ENCODE results near the gene AIFM2. TPM values are rescaled to one million over a fixed set of nuclear protein-coding genes. Genes with fewer than 3 reads are reported as not detected.

The AIFM2 gene
- total and polyA plus RNA-seq, 2 experiments from 2014 or later, result 5.7 to 8.1 TPM

- Histone ChIP-seq H4K20me1 (ENCODE audit: insufficient read depth) (no peaks in the 10 kb centered on the region), H3K4me2 (ENCODE audit: unreplicated experiment) (no peak overlapping the region), H3K4me1 (ENCODE audit: insufficient read depth) (no peaks in the 10 kb centered on the region), H3K9me3 (ENCODE audit: low read depth) (no peaks in the 10 kb centered on the region), H2AFZ (no peak overlapping the region), H3K27ac (no peak overlapping the region), H3K27me3 (replicated peaks; ENCODE audit: insufficient read depth) (no peaks in the 10 kb centered on the region), H3K9me2 (ENCODE audit: insufficient read depth) (no peaks in the 10 kb centered on the region), H3K79me2 (ENCODE audit: insufficient read depth) (no peaks in the 10 kb centered on the region), H3F3A (ENCODE audit: insufficient read depth) (no peaks in the 10 kb centered on the region), H3K4me3 (no peak overlapping the region), H3K36me3 (ENCODE audit: low read depth) (no peaks in the 10 kb centered on the region; the same call in 1 of the 2 replicates), H3K9ac (no peak overlapping the region)
- in situ Hi-C loops (cut with MboI), result no loop called here
- no peak for DNase-seq
- 92 to 94% methylated on average over 3 of the region's 3 CpGs for WGBS, 2 experiments (ENCODE audit: low coverage in 1 of 2, low lambda C conversion rate in 2 of 2, missing lambda C conversion rate in 2 of 2)
- TF ChIP-seq EZH2 (IDR thresholded peaks at IDR 0.05; ENCODE audit: insufficient read depth, poor library complexity, severe bottlenecking) (no peak), EZH2phosphoT487 (IDR thresholded peaks at IDR 0.05; ENCODE audit: insufficient read depth, low read depth) (no peak)
Measured at GRCh38 chr10:70118196-70118595, 14.4 kb downstream of the AIFM2 start.

- Histone ChIP-seq H3F3A (ENCODE audit: insufficient read depth) (no peaks in the 10 kb centered on the region), H3K79me2 (ENCODE audit: insufficient read depth) (no peaks in the 10 kb centered on the region), H4K20me1 (ENCODE audit: insufficient read depth) (no peaks in the 10 kb centered on the region), H2AFZ (no peak overlapping the region), H3K4me1 (ENCODE audit: insufficient read depth) (no peaks in the 10 kb centered on the region), H3K27ac (no peak overlapping the region), H3K9me2 (ENCODE audit: insufficient read depth) (no peaks in the 10 kb centered on the region), H3K4me3 (no peak overlapping the region), H3K27me3 (replicated peaks; ENCODE audit: insufficient read depth) (no peaks in the 10 kb centered on the region), H3K9ac (no peak overlapping the region), H3K36me3 (ENCODE audit: low read depth) (no peaks in the 10 kb centered on the region; the same call in 1 of the 2 replicates), H3K9me3 (ENCODE audit: low read depth) (no peaks in the 10 kb centered on the region), H3K4me2 (ENCODE audit: unreplicated experiment) (no peak overlapping the region)
- TF ChIP-seq EZH2 (IDR thresholded peaks at IDR 0.05; ENCODE audit: insufficient read depth, poor library complexity, severe bottlenecking) (no peak), EZH2phosphoT487 (IDR thresholded peaks at IDR 0.05; ENCODE audit: insufficient read depth, low read depth) (no peak)
- in situ Hi-C loops (cut with MboI), result no loop called here
- WGBS, 2 experiments (ENCODE audit: low coverage in 1 of 2, low lambda C conversion rate in 2 of 2, missing lambda C conversion rate in 2 of 2), result 69 to 73% methylated on average over 9 to 10 of the region's 10 CpGs
- DNase-seq, result no peak
Measured at GRCh38 chr10:70117646-70118045, 15.0 kb downstream of the AIFM2 start.

- H3K9me2 ChIP-seq (ENCODE audit: insufficient read depth), result no peaks in the 10 kb centered on the region
- peaks cover 4% of the 10 kb centered on the region; the same call in 1 of the 2 replicates for H3K36me3 ChIP-seq (ENCODE audit: low read depth)
- H3K9me3 ChIP-seq (ENCODE audit: low read depth), result no peaks in the 10 kb centered on the region
- H3F3A ChIP-seq (ENCODE audit: insufficient read depth), result no peaks in the 10 kb centered on the region
- H3K9ac ChIP-seq, result no peak overlapping the region
- no peaks in the 10 kb centered on the region for H3K4me1 ChIP-seq (ENCODE audit: insufficient read depth)
- no peak overlapping the region for H3K27ac ChIP-seq
- no peak overlapping the region for H3K4me2 ChIP-seq (ENCODE audit: unreplicated experiment)
- 49 to 51% methylated on average over 12 of the region's 12 CpGs for WGBS, 2 experiments (ENCODE audit: low coverage in 1 of 2, low lambda C conversion rate in 2 of 2, missing lambda C conversion rate in 2 of 2)
- H4K20me1 ChIP-seq (ENCODE audit: insufficient read depth), result no peaks in the 10 kb centered on the region
- peak; percentile 48 for DNase-seq
- H3K4me3 ChIP-seq, result no peak overlapping the region
- TF ChIP-seq EZH2 (IDR thresholded peaks at IDR 0.05; ENCODE audit: insufficient read depth, poor library complexity, severe bottlenecking) (no peak), EZH2phosphoT487 (IDR thresholded peaks at IDR 0.05; ENCODE audit: insufficient read depth, low read depth) (no peak)
- in situ Hi-C loops (cut with MboI), result no loop called here
- H3K79me2 ChIP-seq (ENCODE audit: insufficient read depth), result no peaks in the 10 kb centered on the region
- no peak overlapping the region for H2AFZ ChIP-seq
- H3K27me3 ChIP-seq (replicated peaks; ENCODE audit: insufficient read depth), result no peaks in the 10 kb centered on the region
Measured at GRCh38 chr10:70115948-70116682, 16.5 kb downstream of the AIFM2 start.

- H3K27me3 ChIP-seq (replicated peaks; ENCODE audit: insufficient read depth), result no peaks in the 10 kb centered on the region
- H3K36me3 ChIP-seq (ENCODE audit: low read depth), result peaks cover 4% of the 10 kb centered on the region; the same call in 1 of the 2 replicates
- TF ChIP-seq EZH2phosphoT487 (IDR thresholded peaks at IDR 0.05; ENCODE audit: insufficient read depth, low read depth), result no peak
- no peak for TF ChIP-seq EZH2 (IDR thresholded peaks at IDR 0.05; ENCODE audit: insufficient read depth, poor library complexity, severe bottlenecking)
- no peak overlapping the region for H3K4me2 ChIP-seq (ENCODE audit: unreplicated experiment)
- no peak overlapping the region for H3K4me3 ChIP-seq
- no peaks in the 10 kb centered on the region for H4K20me1 ChIP-seq (ENCODE audit: insufficient read depth)
- H2AFZ ChIP-seq, result no peak overlapping the region
- H3K9me2 ChIP-seq (ENCODE audit: insufficient read depth), result no peaks in the 10 kb centered on the region
- in situ Hi-C loops (cut with MboI), result no loop called here
- no peaks in the 10 kb centered on the region for H3F3A ChIP-seq (ENCODE audit: insufficient read depth)
- H3K79me2 ChIP-seq (ENCODE audit: insufficient read depth), result no peaks in the 10 kb centered on the region
- H3K4me1 ChIP-seq (ENCODE audit: insufficient read depth), result no peaks in the 10 kb centered on the region
- no peaks in the 10 kb centered on the region for H3K9me3 ChIP-seq (ENCODE audit: low read depth)
- no peak overlapping the region for H3K9ac ChIP-seq
- WGBS, 2 experiments (ENCODE audit: low coverage in 1 of 2, low lambda C conversion rate in 2 of 2, missing lambda C conversion rate in 2 of 2), result 96 to 100% methylated on average over 9 to 15 of the region's 15 CpGs
- H3K27ac ChIP-seq, result no peak overlapping the region
- DNase-seq, result no peak
Measured at GRCh38 chr10:70114902-70115301, 17.7 kb downstream of the AIFM2 start.

Data from GM23248 (cell line).